Epithelial cell of prostate (primary cell): ENCODE measurements around the gene PCNX2.

Experiments
- DNase-seq: peaks from one replicate; pipeline ENCODE4 v3.0.0-alpha.2; 2011; ENCODE audit warnings: low read depth, low spot score
- H3K27ac ChIP-seq: fragments of 450-650 bp; 2 replicates; pipeline ENCODE4 v1.5.1; 2017; ENCODE audit warnings: mild to moderate bottlenecking

The PCNX2 gene

GRCh38 chr1:233295237-233295974, at the start of gene PCNX2:
Gene PCNX2 (minus strand): TSS chr1:233295725. CDS start chr1:233295478, 247 bp downstream.
- peak; percentile 12 for DNase-seq
- peak within 1 kb of the TSS; percentile 81 for H3K27ac ChIP-seq

- no peak for DNase-seq
- no peak overlapping the region for H3K27ac ChIP-seq
Observed at GRCh38 chr1:233343262-233343661, 47.7 kb upstream of the PCNX2 start.

- H3K27ac ChIP-seq: no peak overlapping the region
- no peak for DNase-seq
Observed at GRCh38 chr1:233342086-233342485, 46.6 kb upstream of the PCNX2 start.

- DNase-seq: no peak
- H3K27ac ChIP-seq: no peak overlapping the region
Observed at GRCh38 chr1:233340966-233341516, 45.5 kb upstream of the PCNX2 start.

- no peak overlapping the region for H3K27ac ChIP-seq
- DNase-seq: no peak
Observed at GRCh38 chr1:233340031-233340555, 44.6 kb upstream of the PCNX2 start.

- DNase-seq: no peak
Observed at GRCh38 chr1:233338102-233338501, 42.6 kb upstream of the PCNX2 start.

GRCh38 chr1:233337505-233337904, 42.0 kb upstream of the PCNX2 start:
- H3K27ac ChIP-seq: no peak overlapping the region
- DNase-seq: no peak

More at GRCh38 chr1:233338102-233338501, 42.6 kb upstream of the PCNX2 start:
- H3K27ac ChIP-seq: no peak overlapping the region

- no peak overlapping the region for H3K27ac ChIP-seq
- DNase-seq: no peak
Observed at GRCh38 chr1:233336554-233337456, 41.3 kb upstream of the PCNX2 start.

- no peak overlapping the region for H3K27ac ChIP-seq
- DNase-seq: no peak
Observed at GRCh38 chr1:233334092-233334491, 38.6 kb upstream of the PCNX2 start.

- H3K27ac ChIP-seq: no peak overlapping the region
- DNase-seq: no peak
Observed at GRCh38 chr1:233333086-233333485, 37.6 kb upstream of the PCNX2 start.

GRCh38 chr1:233331676-233332519, 36.4 kb upstream of the PCNX2 start:
- no peak for DNase-seq
- H3K27ac ChIP-seq: no peak overlapping the region

GRCh38 chr1:233328142-233328921, 32.8 kb upstream of the PCNX2 start:
- H3K27ac ChIP-seq: peak overlapping the region; percentile 29
- no peak for DNase-seq

- no peak for DNase-seq
- H3K27ac ChIP-seq: peak within 1 kb of the TSS; percentile 29
Observed at GRCh38 chr1:233327651-233328141, 32.2 kb upstream of the PCNX2 start, which contains the start of gene MAP3K21. Gene MAP3K21 (plus strand): TSS chr1:233327724. CDS start chr1:233328029, 305 bp downstream.

GRCh38 chr1:233326811-233327650, 31.5 kb upstream of the PCNX2 start:
- peak; percentile 83 for DNase-seq
- no peak overlapping the region for H3K27ac ChIP-seq

- DNase-seq: no peak
- no peak overlapping the region for H3K27ac ChIP-seq
Observed at GRCh38 chr1:233326319-233326718, 30.8 kb upstream of the PCNX2 start.

- H3K27ac ChIP-seq: no peak overlapping the region
- no peak for DNase-seq
Observed at GRCh38 chr1:233323718-233324117, 28.2 kb upstream of the PCNX2 start.

- H3K27ac ChIP-seq: no peak overlapping the region
- DNase-seq: no peak
Observed at GRCh38 chr1:233320023-233320422, 24.5 kb upstream of the PCNX2 start.

- DNase-seq: no peak
- H3K27ac ChIP-seq: no peak overlapping the region
Observed at GRCh38 chr1:233319272-233319671, 23.7 kb upstream of the PCNX2 start.
